GM23338 (cell line): ENCODE results near the gene SEMA4D. TPM values are rescaled to one million over a fixed set of nuclear protein-coding genes. Genes with fewer than 3 reads are reported as not detected.

Source experiments
- ATAC-seq: fragments of 200-7000 bp; cut with Tn5 transposase; 3 replicates; pipeline ENCODE4 v1.9.1; 2020
- DNase-seq: peaks from one replicate; pipeline ENCODE4 v3.0.0-alpha.2; 2015; ENCODE audit warnings: low spot score
- H2AFZ ChIP-seq: fragments of 200-600 bp; sonication (generic); 2 replicates; pipeline ENCODE4 v1.8.0; 2016; ENCODE audit warnings: antibody characterized with exemption, mild to moderate bottlenecking, moderate library complexity
- H3F3A ChIP-seq: fragments of 200-600 bp; sonication (generic); replicated peaks from 2 replicates; pipeline ENCODE4 v1.8.0; 2017; ENCODE audit warnings: antibody characterized with exemption, mixed run types, low read depth
- H3K27ac ChIP-seq: fragments of 200-600 bp; sonication (generic); 2 replicates; pipeline ENCODE4 v1.6.1; 2016; ENCODE audit warnings: low read depth
- H3K27me3 ChIP-seq: fragments of 200-600 bp; sonication (generic); 2 replicates; pipeline ENCODE4 v1.8.0; 2016; ENCODE audit warnings: mild to moderate bottlenecking, mixed run types, moderate library complexity; ENCODE audit not compliant: insufficient read depth
- H3K36me3 ChIP-seq: fragments of 200-600 bp; sonication (generic); 2 replicates; pipeline ENCODE4 v1.8.0; 2016; ENCODE audit warnings: mild to moderate bottlenecking; ENCODE audit not compliant: insufficient read depth
- H3K4me1 ChIP-seq: fragments of 200-600 bp; sonication (generic); 2 replicates; pipeline ENCODE4 v1.8.0; 2016; ENCODE audit warnings: mild to moderate bottlenecking, moderate library complexity; ENCODE audit not compliant: insufficient read depth
- H3K4me2 ChIP-seq: fragments of 200-600 bp; sonication (generic); 2 replicates; pipeline ENCODE4 v1.7.1; 2017; ENCODE audit warnings: mixed run types
- H3K4me3 ChIP-seq: fragments of 200-600 bp; sonication (generic); 2 replicates; pipeline ENCODE4 v1.6.1; 2016; ENCODE audit warnings: mixed run types
- H3K79me2 ChIP-seq: fragments of 200-600 bp; sonication (generic); replicated peaks from 2 replicates; pipeline ENCODE4 v1.8.0; 2017; ENCODE audit warnings: mild to moderate bottlenecking; ENCODE audit not compliant: insufficient read depth
- H3K9me2 ChIP-seq: fragments of 200-600 bp; sonication (generic); 2 replicates; pipeline ENCODE4 v1.8.0; 2017; ENCODE audit not compliant: insufficient read depth
- H4K20me1 ChIP-seq: fragments of 200-600 bp; sonication (generic); replicated peaks from 2 replicates; pipeline ENCODE4 v1.8.0; 2017; ENCODE audit warnings: mild to moderate bottlenecking; ENCODE audit not compliant: insufficient read depth
- H3K27ac Mint-ChIP-seq: 2 replicates; pipeline ENCODE4 v1.8.0; 2020; ENCODE audit warnings: inconsistent platforms, mild to moderate bottlenecking, moderate library complexity, mixed read lengths
- H3K27me3 Mint-ChIP-seq: 3 replicates; pipeline ENCODE4 v1.8.0; 2022; ENCODE audit warnings: low read depth, mild to moderate bottlenecking, moderate library complexity, mixed read lengths, inconsistent platforms; ENCODE audit not compliant: insufficient read depth, poor library complexity
- H3K36me3 Mint-ChIP-seq: 3 replicates; pipeline ENCODE4 v1.8.0; 2021; ENCODE audit warnings: low read depth, mild to moderate bottlenecking, inconsistent platforms, moderate library complexity, mixed read lengths
- H3K4me1 Mint-ChIP-seq: 3 replicates; pipeline ENCODE4 v1.8.0; 2020; ENCODE audit warnings: mild to moderate bottlenecking, inconsistent platforms, mixed read lengths
- H3K4me3 Mint-ChIP-seq: 3 replicates; pipeline ENCODE4 v1.8.0; 2021; ENCODE audit warnings: moderate library complexity, mild to moderate bottlenecking, inconsistent platforms, mixed read lengths
- H3K9me3 Mint-ChIP-seq: 3 replicates; pipeline ENCODE4 v1.8.0; 2020; ENCODE audit warnings: moderate library complexity, mild to moderate bottlenecking, inconsistent platforms, mixed read lengths
- ETS1 ChIP-seq: IDR thresholded peaks from 2 replicates; pipeline ENCODE4 v1.6.1; 2016; ENCODE audit warnings: antibody characterized with exemption
- EZH2 ChIP-seq: fragments of 200-600 bp; sonication (generic); IDR thresholded peaks from one replicate; pipeline ENCODE4 v1.8.0; 2017; ENCODE audit warnings: antibody characterized with exemption, mild to moderate bottlenecking, low read depth; ENCODE audit not compliant: unreplicated experiment
- JUNB ChIP-seq: IDR thresholded peaks from one replicate; pipeline ENCODE4 v1.6.1; 2016; ENCODE audit warnings: antibody characterized with exemption; ENCODE audit not compliant: unreplicated experiment
- NANOG ChIP-seq: IDR thresholded peaks from 2 replicates; pipeline ENCODE4 v1.6.1; 2016; ENCODE audit warnings: antibody characterized with exemption, borderline replicate concordance
- ZNF462 ChIP-seq: fragments of 250-450 bp; sonication (Bioruptor Pico); IDR thresholded peaks from 2 replicates; pipeline ENCODE4 v1.5.0; 2020; ENCODE audit warnings: mild to moderate bottlenecking, moderate library complexity
- polyA plus RNA-seq: library from polyadenylated mRNA; unstranded; fragments of >200 nt; fragmentation: Nextera tagmentation; extraction: Ambion mirVana; gene quantifications from 2 replicates; pipeline ENCODE4 v1.2.1, GENCODE V29; 2016
- total RNA-seq: library from RNA; depleted of rRNA; stranded (reverse); fragments of >200 nt; shearing (Covaris generic); gene quantifications from 2 replicates; pipeline ENCODE4 v1.2.3, GENCODE V29; 2014

Gene SEMA4D
- total and polyA plus RNA-seq, 2 experiments from 2014 or later = 19.3 to 63.0 TPM

- DNase-seq = no peak
- Histone ChIP-seq H2AFZ (no peak overlapping the region), H3K27me3 (no peaks in the 10 kb centered on the region), H3F3A (no peaks in the 10 kb centered on the region), H3K4me1 (no peaks in the 10 kb centered on the region), H3K27ac (no peak overlapping the region), H3K79me2 (no peaks in the 10 kb centered on the region), H3K36me3 (no peaks in the 10 kb centered on the region), H4K20me1 (no peaks in the 10 kb centered on the region), H3K4me2 (no peak overlapping the region), H3K4me3 (no peak overlapping the region), H3K9me2 (peaks cover 3% of the 10 kb centered on the region; the same call in 1 of the 2 replicates)
- TF ChIP-seq JUNB (no peak), ZNF462 (CRISPR knock-in tag) (no peak), EZH2 (no peak), NANOG (no peak)
- H3K4me3 Mint-ChIP-seq = no peak overlapping the region
- peaks cover 5% of the 10 kb centered on the region for H3K4me1 Mint-ChIP-seq
- H3K27ac Mint-ChIP-seq = no peak overlapping the region
- no peaks in the 10 kb centered on the region for H3K36me3 Mint-ChIP-seq
- ATAC-seq = no peak
- H3K27me3 Mint-ChIP-seq = peaks cover 3% of the 10 kb centered on the region
- H3K9me3 Mint-ChIP-seq = peaks cover 12% of the 10 kb centered on the region; the same call in 2 of the 3 replicates
These were observed 33.9 kb upstream of the SEMA4D start for GRCh38 chr9:89531766-89532165.

- no peak for ATAC-seq
- no peak overlapping the region for H3K4me3 Mint-ChIP-seq
- Histone ChIP-seq H3K36me3 (no peaks in the 10 kb centered on the region), H3K27ac (no peak overlapping the region), H3K79me2 (no peaks in the 10 kb centered on the region), H3K27me3 (no peaks in the 10 kb centered on the region), H3K9me2 (peaks cover 3% of the 10 kb centered on the region; the same call in 1 of the 2 replicates), H2AFZ (no peak overlapping the region), H3K4me1 (no peaks in the 10 kb centered on the region), H4K20me1 (no peaks in the 10 kb centered on the region), H3K4me3 (no peak overlapping the region), H3F3A (no peaks in the 10 kb centered on the region), H3K4me2 (no peak overlapping the region)
- peaks cover 5% of the 10 kb centered on the region for H3K4me1 Mint-ChIP-seq
- H3K27me3 Mint-ChIP-seq = peaks cover 2% of the 10 kb centered on the region
- no peaks in the 10 kb centered on the region for H3K36me3 Mint-ChIP-seq
- H3K27ac Mint-ChIP-seq = no peak overlapping the region
- DNase-seq = no peak
- peaks cover 12% of the 10 kb centered on the region; the same call in 2 of the 3 replicates for H3K9me3 Mint-ChIP-seq
- TF ChIP-seq ZNF462 (CRISPR knock-in tag) (no peak), ETS1 (no peak)
These were observed 32.8 kb upstream of the SEMA4D start for GRCh38 chr9:89530726-89531125.
